NCI-H774 (cell line): Measurements from ENCODE around the gene TTLL8.
A peak's percentile ranks its signal among the peaks of the same experiment; 100 is the strongest.

Source experiments
- DNase-seq: peaks from one replicate; lab custom pipeline; 2025; lab: John Stamatoyannopoulos, UW

The TTLL8 gene

DNA sequence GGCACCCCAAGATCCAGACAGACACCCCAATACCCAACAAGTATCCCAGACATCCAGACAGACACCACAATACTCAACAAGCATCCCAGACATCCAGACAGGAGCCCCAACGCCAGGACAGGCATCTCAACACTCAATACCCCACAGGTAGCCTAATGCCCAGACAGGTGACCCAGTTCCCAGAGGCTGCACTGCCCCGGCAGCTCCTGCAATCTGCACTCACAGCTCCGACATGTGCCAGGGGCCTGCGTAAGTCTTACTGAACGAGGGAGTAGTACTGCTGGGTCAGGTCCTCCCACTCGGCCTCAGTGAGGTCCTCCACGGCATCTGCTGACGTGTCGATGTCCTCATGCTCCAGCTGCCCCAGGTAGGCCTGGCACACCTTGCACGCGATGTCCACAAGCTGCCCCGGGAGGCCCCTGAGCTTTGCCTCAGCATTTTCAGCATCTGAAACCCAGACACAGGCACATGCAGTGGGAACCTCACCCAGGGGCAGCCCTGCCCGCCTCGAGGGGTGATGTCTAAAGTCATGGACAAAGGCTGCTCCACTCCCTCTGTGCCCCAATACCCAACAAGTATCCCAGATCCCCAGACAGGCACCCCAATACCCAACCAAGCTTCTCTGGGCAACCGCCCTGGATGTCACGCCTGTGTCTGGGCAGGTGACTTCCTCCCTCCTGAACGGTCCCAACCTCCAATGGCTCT, 16.6 kb downstream of the TTLL8 start:
- DNase-seq: no peak

- DNase-seq: peak; percentile 44
These were observed 17.4 kb downstream of the TTLL8 start for GRCh38 chr22:50040717-50041116.

GRCh38 chr22:50039669-50040443, 18.2 kb downstream of the TTLL8 start:
- no peak for DNase-seq

GRCh38 chr22:50035976-50036724, 21.9 kb downstream of the TTLL8 start:
- no peak for DNase-seq

- no peak for DNase-seq
These were observed 22.8 kb downstream of the TTLL8 start for GRCh38 chr22:50035131-50035881.

- DNase-seq: no peak
These were observed 23.7 kb downstream of the TTLL8 start for GRCh38 chr22:50034126-50035081.

DNA sequence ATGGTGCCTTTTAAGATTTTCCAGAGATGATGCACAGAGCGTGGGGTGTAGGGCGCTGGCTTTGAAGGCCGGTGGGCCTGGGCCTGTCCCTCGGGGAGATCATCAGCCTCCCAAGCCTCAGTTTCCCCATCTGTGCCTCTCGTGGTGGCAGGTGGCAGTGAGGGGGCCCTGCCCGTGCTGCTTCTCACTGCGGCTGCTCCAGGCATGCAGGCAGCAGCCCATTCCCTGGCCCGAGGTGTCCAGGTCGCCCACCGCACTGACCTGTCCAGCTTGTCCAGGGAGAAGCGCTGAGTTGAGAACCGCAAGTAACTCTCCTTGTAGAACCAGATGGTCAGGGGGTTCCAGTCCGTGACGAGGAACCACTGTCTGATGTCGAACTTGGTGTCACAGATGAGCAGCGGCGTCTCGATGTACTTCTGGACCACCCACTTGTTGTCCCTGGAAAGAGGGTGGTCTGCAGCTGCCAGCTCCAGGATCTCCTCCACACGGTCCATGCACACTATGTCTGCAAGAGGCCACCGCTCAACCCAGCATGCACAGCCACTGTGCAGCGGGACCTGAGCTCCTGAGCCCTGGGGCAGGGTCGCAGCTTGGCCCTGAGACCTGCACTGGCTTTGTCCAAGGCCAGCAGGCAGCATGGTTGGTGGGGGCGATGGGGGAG, 25.0 kb downstream of the TTLL8 start:
- DNase-seq: no peak

- no peak for DNase-seq
These were observed 25.8 kb downstream of the TTLL8 start for GRCh38 chr22:50032109-50032871.

GRCh38 chr22:50031189-50032091, 26.7 kb downstream of the TTLL8 start:
- no peak for DNase-seq

GRCh38 chr22:50030297-50031188, 27.6 kb downstream of the TTLL8 start:
- no peak for DNase-seq

DNA sequence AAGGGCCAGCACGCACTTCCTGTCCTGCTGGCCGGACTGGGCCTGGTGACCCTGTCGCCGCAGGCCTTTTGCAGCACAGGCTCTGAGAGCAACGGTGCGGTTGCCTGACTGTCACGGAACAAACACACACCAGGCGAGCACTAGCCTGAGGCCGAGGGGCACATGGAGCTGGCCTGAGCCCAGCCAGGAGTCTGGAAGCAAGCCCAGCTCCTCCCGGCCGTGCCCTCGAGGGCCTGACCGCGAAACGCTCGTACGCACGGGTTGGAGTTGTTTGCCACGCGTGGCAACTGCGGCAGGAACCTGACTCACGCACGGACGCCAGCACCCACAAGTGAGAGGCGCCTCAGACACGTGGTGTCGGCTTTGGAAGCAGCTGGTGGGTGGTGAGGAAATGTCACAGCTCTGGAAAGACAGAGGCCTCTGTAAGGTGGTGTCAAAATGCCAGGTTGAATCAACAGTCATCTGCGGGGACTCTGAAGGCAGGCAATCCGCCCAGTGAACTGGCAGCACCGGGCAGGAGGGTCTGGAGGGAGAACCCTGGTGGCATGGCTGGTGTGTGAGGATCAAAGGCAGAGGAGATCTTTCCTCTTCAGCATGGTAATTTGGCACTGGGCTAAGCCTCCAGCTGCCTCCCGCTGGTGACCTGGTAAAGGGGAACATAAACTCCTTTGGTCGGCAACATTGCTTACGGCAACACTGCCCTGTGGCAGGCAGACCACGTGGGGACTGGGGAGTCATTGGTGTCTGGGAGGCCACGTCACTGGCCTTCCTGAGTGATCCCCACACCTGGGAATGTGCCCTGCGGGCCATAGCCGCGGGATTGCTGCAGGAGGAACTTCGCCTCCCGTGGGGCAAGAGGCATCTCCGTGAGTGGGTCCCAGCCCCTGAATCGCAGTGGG, 30.2 kb downstream of the TTLL8 start:
- no peak for DNase-seq

DNA sequence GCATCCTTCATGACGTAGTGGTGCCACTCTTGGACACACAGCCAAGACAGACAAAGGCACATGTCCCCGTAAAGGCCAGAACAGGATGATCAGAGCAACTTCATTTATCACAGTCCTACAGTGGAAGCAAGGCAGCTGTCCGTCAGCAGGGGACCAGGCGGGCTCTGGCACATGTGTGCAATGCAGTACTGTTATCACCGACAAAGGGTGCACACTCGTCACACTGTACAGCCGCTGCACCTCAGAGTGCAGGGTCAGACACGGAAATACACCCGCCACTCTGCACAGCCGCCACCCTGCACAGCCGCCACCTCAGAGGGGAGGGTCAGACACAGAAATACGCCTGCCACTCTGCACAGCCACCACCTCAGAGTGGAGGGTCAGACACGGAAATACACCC, 32.1 kb downstream of the TTLL8 start:
- no peak for DNase-seq

DNA sequence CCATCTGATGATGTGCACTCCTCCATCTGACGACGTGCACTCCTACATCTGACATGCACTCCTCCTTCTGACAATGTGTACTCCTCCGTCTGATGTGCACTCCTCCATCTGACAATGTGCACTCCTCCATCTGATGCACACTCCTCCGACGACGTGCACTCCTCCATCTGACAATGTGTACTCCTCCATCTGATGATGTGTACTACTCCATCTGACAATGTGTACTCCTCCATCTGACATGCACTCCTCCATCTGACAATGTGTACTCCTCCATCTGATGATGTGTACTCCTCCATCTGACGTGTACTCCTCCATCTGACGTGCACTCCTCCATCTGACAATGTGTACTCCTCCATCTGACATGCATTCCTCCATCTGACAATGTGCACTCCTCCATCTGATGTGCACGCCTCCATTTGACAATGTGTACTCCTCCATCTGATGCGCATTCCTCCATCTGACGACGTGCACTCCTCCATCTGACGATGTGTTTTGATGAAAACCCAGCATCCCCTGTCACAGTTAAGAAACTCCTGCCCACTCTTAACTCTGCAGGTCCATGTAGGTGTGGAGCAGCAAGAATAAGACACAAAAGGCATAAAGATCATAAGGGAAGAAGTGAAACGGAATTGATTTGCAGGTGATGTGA, 35.8 kb downstream of the TTLL8 start:
- DNase-seq: no peak

GRCh38 chr22:50020606-50021005, 37.5 kb downstream of the TTLL8 start:
- no peak for DNase-seq

- no peak for DNase-seq
These were observed 38.8 kb downstream of the TTLL8 start for GRCh38 chr22:50019316-50019715.
